ENCODE data around the gene RANBP10. TPM values are rescaled to one million over a fixed set of nuclear protein-coding genes. Genes with fewer than 3 reads are reported as not detected.

Gene RANBP10
- total and polyA plus RNA-seq, 2 of the 8 experiments (the other 6 are each of a cell fraction or from before 2014, with no cell fraction given): 14.2 to 16.8 TPM

GRCh38 chr16:67806428-67807147 lies at the start of gene RANBP10, which contains the start of gene TSNAXIP1 (continued):
- no peak for TF ChIP-seq EP300 (IDR thresholded peaks at IDR 0.05; ENCODE audit: borderline replicate concordance in 1 of 2, low read depth in 2 of 2, low read length in 2 of 2)
- TF ChIP-seq TEAD4 (IDR thresholded peaks at IDR 0.05; ENCODE audit: low read depth, low read length): peak; percentile 3; the same call in 1 of the 2 replicates
